ENCODE measurements around the gene ERCC4. TPM values are rescaled to one million over a fixed set of nuclear protein-coding genes. Genes with fewer than 3 reads are reported as not detected.
A peak's percentile ranks its signal among the peaks of the same experiment; 100 is the strongest.

The ERCC4 gene
- total and polyA plus RNA-seq, 4 experiments from 2014 or later = 11.5 to 15.9 (median 14.0) TPM

DNA sequence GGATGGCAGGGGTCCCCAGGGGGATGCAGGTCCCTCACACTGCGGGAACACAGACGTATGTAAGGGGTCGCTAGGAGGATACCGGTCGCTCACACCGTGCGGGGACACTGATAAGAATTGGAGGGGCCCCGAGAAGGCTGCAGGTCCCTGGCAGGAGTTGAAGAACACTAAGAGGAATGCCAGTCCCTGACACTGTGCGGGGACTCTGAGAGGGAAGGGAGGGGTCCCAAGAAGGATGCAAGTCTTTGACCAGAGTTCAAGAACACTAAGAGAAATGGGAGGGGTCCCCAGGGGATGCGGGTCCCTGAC lies 510 bp downstream of the ERCC4 start:
- Mint-ChIP-seq H3K4me1 (peaks cover 15 to 29% (median 22%) of the 10 kb centered on the region in 4 donors), H3K27me3 (no peaks in the 10 kb centered on the region), H3K4me3 (peak overlapping the region; percentile 83 to 94 (median 90)), H3K27ac (peak overlapping the region; percentile 70 to 96 (median 91)), H3K36me3 (peaks cover 7 to 15% of the 10 kb centered on the region in 2 donors), H3K9me3 (peaks cover 0 to 1% (median 0%) of the 10 kb centered on the region in 8 donors)
- ChIA-PET POLR2A (ENCODE audit: partially characterized antibody) (interaction anchor here (0.9 to 1.5 kb wide), 2 partner anchors 710 to 713 kb away, joined by 4 to 9 read pairs; partner anchors contain the start of gene PARN), CTCF (ENCODE audit: partially characterized antibody) (interaction anchor here (0.8 to 1.4 kb wide), 16 partner anchors 8 to 709 kb away, joined by 3 to 14 read pairs (median 4); partner anchors contain the start of gene PARN)
- Histone ChIP-seq H3K4me3 (ENCODE audit: low read length in 2 of 2) (peak overlapping the region; percentile 87 to 90), H3K4me1 (ENCODE audit: insufficient read depth, low read length) (peaks cover 16% of the 10 kb centered on the region), H3K27me3 (ENCODE audit: insufficient read depth, low read length) (no peaks in the 10 kb centered on the region), H3K9me3 (ENCODE audit: control insufficient read depth in 1 of 2, low read length in 2 of 2) (no peaks in the 10 kb centered on the region), H3K36me3 (ENCODE audit: insufficient read depth, low read length) (peaks cover 1% of the 10 kb centered on the region), H3K27ac (ENCODE audit: low read depth, low read length) (peak overlapping the region; percentile 90)
- DNase-seq = no peak
- intact Hi-C loops (cut with micrococcal nuclease) = loop anchor here (10.0 kb wide), 1 partner anchor 714 kb away; the partner anchor contains the start of genes BFAR and PARN

DNA sequence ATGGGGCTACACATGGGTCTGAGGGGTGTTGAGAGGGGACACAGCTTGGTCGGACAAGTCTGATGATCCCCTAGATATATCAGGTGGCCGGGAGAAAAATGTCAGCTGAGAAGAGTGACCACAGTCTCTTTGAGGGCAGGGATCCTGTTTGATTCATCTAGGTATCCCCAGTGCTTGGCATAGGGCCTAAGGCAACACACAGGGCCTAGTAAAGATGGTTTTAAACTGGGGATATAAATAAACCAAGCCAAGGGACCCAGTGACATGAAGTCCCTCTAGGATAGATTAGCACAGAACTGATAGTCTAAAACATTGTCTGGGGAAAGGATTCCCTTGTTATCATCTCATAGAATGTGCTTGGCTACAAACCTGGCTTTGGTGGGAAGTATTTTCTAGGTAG lies 1.4 kb downstream of the ERCC4 start:
- intact Hi-C loops (cut with micrococcal nuclease) = loop anchor here (10.0 kb wide), 1 partner anchor 713 kb away; the partner anchor contains the start of genes BFAR and PARN
- peaks cover 15 to 23% of the 10 kb centered on the region in 2 donors for H3K36me3 Mint-ChIP-seq
- ChIA-PET CTCF (ENCODE audit: partially characterized antibody) (interaction anchor here (1.5 kb wide), 1 partner anchor 328 kb away, joined by 6 read pairs; no protein-coding TSS in a partner anchor), POLR2A (ENCODE audit: partially characterized antibody) (no interaction called here)
- peaks cover 15 to 29% (median 22%) of the 10 kb centered on the region in 4 donors for H3K4me1 Mint-ChIP-seq
- H3K27ac Mint-ChIP-seq = peak overlapping the region; percentile 70 to 96 (median 89)
- Histone ChIP-seq H3K4me1 (ENCODE audit: insufficient read depth, low read length) (peaks cover 16% of the 10 kb centered on the region), H3K27ac (ENCODE audit: low read depth, low read length) (peak overlapping the region; percentile 90), H3K36me3 (ENCODE audit: insufficient read depth, low read length) (peaks cover 8% of the 10 kb centered on the region), H3K4me3 (ENCODE audit: low read length in 2 of 2) (no peak overlapping the region), H3K27me3 (ENCODE audit: insufficient read depth, low read length) (no peaks in the 10 kb centered on the region), H3K9me3 (ENCODE audit: control insufficient read depth in 1 of 2, low read length in 2 of 2) (no peaks in the 10 kb centered on the region)
- H3K4me3 Mint-ChIP-seq = peak overlapping the region; percentile 51 to 94 (median 88)
- DNase-seq = no peak
- no peaks in the 10 kb centered on the region for H3K27me3 Mint-ChIP-seq
- H3K9me3 Mint-ChIP-seq = peaks cover 0 to 1% (median 0%) of the 10 kb centered on the region in 8 donors

DNA sequence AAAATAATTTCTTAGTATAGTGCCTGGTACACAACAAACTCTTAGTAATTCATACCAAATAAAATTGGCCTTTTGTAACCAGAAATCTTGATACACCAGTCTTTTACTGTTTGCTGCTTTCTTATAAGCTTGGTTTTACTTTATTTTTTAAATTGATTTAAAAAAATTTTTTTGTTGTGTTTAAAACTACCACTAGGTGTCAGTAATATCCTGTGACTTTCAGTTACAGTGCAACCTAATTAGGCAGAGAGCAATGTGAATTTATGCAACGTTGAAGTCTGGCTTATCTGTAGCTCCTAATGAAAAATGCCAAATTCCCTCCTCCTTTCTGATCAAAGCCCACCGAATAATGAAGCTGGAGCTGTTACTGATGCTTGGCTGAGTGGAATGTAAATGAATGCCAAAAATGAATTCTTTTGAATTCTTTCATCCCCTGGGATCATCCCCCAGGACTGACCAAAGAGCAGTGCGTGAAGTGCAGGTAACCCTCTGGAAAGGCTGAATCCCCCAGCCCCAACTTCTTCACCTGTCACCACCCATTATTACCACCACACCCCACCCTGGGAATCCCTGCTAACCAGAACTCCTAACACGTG lies 3.8 kb downstream of the ERCC4 start:
- H3K4me1 ChIP-seq (ENCODE audit: insufficient read depth, low read length) = peaks cover 16% of the 10 kb centered on the region
- CTCF ChIA-PET (ENCODE audit: partially characterized antibody) = interaction anchor here (0.7 to 3.4 kb wide), 16 partner anchors 7 to 676 kb away, joined by 3 to 15 read pairs (median 4); no protein-coding TSS in a partner anchor
- Mint-ChIP-seq H3K27me3 (no peaks in the 10 kb centered on the region), H3K36me3 (peaks cover 27 to 29% of the 10 kb centered on the region in 2 donors), H3K4me3 (no peak overlapping the region), H3K4me1 (peaks cover 15 to 29% (median 22%) of the 10 kb centered on the region in 4 donors), H3K27ac (peak overlapping the region in 3 of 7 donors; percentile 42 to 88 (median 78)), H3K9me3 (no peaks in the 10 kb centered on the region)
- no peaks in the 10 kb centered on the region for H3K27me3 ChIP-seq (ENCODE audit: insufficient read depth, low read length)
- peaks cover 8% of the 10 kb centered on the region for H3K36me3 ChIP-seq (ENCODE audit: insufficient read depth, low read length)
- DNase-seq = peak in 4 of 5 donors; percentile 45 to 53 (median 50)
- H3K27ac ChIP-seq (ENCODE audit: low read depth, low read length) = no peak overlapping the region
- H3K4me3 ChIP-seq (ENCODE audit: low read length in 2 of 2) = no peak overlapping the region
- intact Hi-C loops (cut with micrococcal nuclease) = loop anchor here (10.0 kb wide), 1 partner anchor 711 kb away; the partner anchor contains the start of genes BFAR and PARN
- POLR2A ChIA-PET (ENCODE audit: partially characterized antibody) = no interaction called here
- no peaks in the 10 kb centered on the region for H3K9me3 ChIP-seq (ENCODE audit: control insufficient read depth in 1 of 2, low read length in 2 of 2)

DNA sequence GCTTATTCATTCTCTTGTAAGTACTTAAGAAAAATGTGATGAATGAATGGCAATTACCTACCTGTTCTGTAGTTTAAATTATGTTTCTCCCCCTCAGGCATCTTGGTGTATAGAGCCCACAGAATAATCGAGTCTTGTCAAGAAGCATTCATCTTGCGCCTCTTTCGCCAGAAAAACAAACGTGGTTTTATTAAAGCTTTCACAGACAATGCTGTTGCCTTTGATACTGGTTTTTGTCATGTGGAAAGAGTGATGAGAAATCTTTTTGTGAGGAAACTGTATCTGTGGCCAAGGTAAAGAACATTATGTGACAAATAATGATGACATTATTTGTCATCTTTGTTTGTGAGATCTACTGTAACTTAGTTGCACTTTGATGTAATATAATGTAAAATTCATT lies 6.5 kb downstream of the ERCC4 start:
- H3K27ac Mint-ChIP-seq = no peak overlapping the region
- H3K4me1 Mint-ChIP-seq = peaks cover 2 to 5% (median 4%) of the 10 kb centered on the region in 4 donors
- intact Hi-C loops (cut with micrococcal nuclease) = loop anchor here (10.0 kb wide), 1 partner anchor 708 kb away; the partner anchor contains the start of genes BFAR and PARN
- peaks cover 8% of the 10 kb centered on the region for H3K36me3 ChIP-seq (ENCODE audit: insufficient read depth, low read length)
- no peaks in the 10 kb centered on the region for H3K9me3 ChIP-seq (ENCODE audit: control insufficient read depth in 1 of 2, low read length in 2 of 2)
- H3K4me3 ChIP-seq (ENCODE audit: low read length in 2 of 2) = no peak overlapping the region
- no peaks in the 10 kb centered on the region for H3K27me3 Mint-ChIP-seq
- ChIA-PET POLR2A (ENCODE audit: partially characterized antibody) (no interaction called here), CTCF (ENCODE audit: partially characterized antibody) (no interaction called here)
- H3K4me3 Mint-ChIP-seq = no peak overlapping the region
- peaks cover 36 to 37% of the 10 kb centered on the region in 2 donors for H3K36me3 Mint-ChIP-seq
- H3K4me1 ChIP-seq (ENCODE audit: insufficient read depth, low read length) = peaks cover under 1% of the 10 kb centered on the region
- no peak for DNase-seq
- H3K9me3 Mint-ChIP-seq = no peaks in the 10 kb centered on the region
- H3K27me3 ChIP-seq (ENCODE audit: insufficient read depth, low read length) = no peaks in the 10 kb centered on the region
- no peak overlapping the region for H3K27ac ChIP-seq (ENCODE audit: low read depth, low read length)

DNA sequence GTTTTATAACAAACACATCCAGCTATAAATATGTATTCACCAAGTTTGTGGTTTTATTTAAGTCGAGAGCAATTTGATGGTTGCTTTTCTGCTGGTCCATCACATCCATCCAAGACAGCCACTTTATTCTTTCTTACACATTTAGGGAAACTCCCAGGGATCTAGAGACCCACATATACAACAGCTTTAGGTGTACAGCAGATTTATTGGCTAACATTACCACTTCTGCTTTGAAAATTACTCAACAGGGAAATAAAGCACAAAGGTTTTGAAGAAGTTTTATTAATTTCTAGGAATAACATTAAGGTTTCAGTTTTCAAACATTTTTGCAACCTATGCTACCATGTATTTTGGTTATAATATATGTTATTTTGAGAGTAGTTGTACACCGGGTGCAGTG lies 6.9 kb downstream of the ERCC4 start:
- DNase-seq = no peak
- intact Hi-C loops (cut with micrococcal nuclease) = loop anchor here (10.0 kb wide), 1 partner anchor 708 kb away; the partner anchor contains the start of genes BFAR and PARN
- CTCF ChIA-PET (ENCODE audit: partially characterized antibody) = no interaction called here
- H3K4me1 ChIP-seq (ENCODE audit: insufficient read depth, low read length) = no peaks in the 10 kb centered on the region
- peaks cover 8% of the 10 kb centered on the region for H3K36me3 ChIP-seq (ENCODE audit: insufficient read depth, low read length)
- Mint-ChIP-seq H3K9me3 (no peaks in the 10 kb centered on the region), H3K4me3 (no peak overlapping the region), H3K36me3 (peaks cover 36 to 37% of the 10 kb centered on the region in 2 donors), H3K27ac (no peak overlapping the region), H3K4me1 (peaks cover 2 to 5% (median 4%) of the 10 kb centered on the region in 4 donors), H3K27me3 (no peaks in the 10 kb centered on the region)
- POLR2A ChIA-PET (ENCODE audit: partially characterized antibody) = no interaction called here
- H3K27ac ChIP-seq (ENCODE audit: low read depth, low read length) = no peak overlapping the region
- H3K27me3 ChIP-seq (ENCODE audit: insufficient read depth, low read length) = no peaks in the 10 kb centered on the region
- no peaks in the 10 kb centered on the region for H3K9me3 ChIP-seq (ENCODE audit: control insufficient read depth in 1 of 2, low read length in 2 of 2)
- no peak overlapping the region for H3K4me3 ChIP-seq (ENCODE audit: low read length in 2 of 2)

DNA sequence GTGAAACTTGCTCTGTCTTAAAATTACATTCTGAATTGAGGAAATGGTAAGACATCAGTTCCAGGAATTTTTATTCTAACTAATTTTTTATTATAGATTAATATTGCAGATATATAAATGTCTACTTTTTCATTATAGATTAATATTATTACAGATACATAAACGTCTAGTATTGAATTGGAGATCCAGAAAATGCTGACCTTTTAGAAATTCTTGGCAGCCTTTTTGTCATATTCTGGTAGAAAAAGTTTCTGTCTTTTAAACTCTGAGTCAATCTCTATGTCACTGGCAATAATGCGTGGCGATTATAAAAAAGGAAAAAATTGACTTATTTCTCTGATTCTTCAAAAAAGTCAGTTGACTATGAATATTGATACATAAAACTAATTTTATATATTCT lies 8.7 kb downstream of the ERCC4 start:
- Histone ChIP-seq H3K9me3 (ENCODE audit: control insufficient read depth in 1 of 2, low read length in 2 of 2) (no peaks in the 10 kb centered on the region), H3K4me1 (ENCODE audit: insufficient read depth, low read length) (no peaks in the 10 kb centered on the region), H3K27ac (ENCODE audit: low read depth, low read length) (no peak overlapping the region), H3K27me3 (ENCODE audit: insufficient read depth, low read length) (no peaks in the 10 kb centered on the region), H3K4me3 (ENCODE audit: low read length in 2 of 2) (no peak overlapping the region), H3K36me3 (ENCODE audit: insufficient read depth, low read length) (peaks cover 8% of the 10 kb centered on the region)
- Mint-ChIP-seq H3K27ac (no peak overlapping the region), H3K4me1 (peaks cover 2 to 5% (median 4%) of the 10 kb centered on the region in 4 donors), H3K4me3 (no peak overlapping the region), H3K27me3 (no peaks in the 10 kb centered on the region), H3K36me3 (peaks cover 33 to 38% of the 10 kb centered on the region in 2 donors), H3K9me3 (no peaks in the 10 kb centered on the region)
- ChIA-PET POLR2A (ENCODE audit: partially characterized antibody) (no interaction called here), CTCF (ENCODE audit: partially characterized antibody) (interaction anchor here (1.0 kb wide), 1 partner anchor 9 kb away, joined by 7 read pairs; the partner anchor contains the start of gene ERCC4)
- intact Hi-C loops (cut with micrococcal nuclease) = loop anchor here (10.0 kb wide), 1 partner anchor 706 kb away; the partner anchor contains the start of genes BFAR and PARN
- no peak for DNase-seq

DNA sequence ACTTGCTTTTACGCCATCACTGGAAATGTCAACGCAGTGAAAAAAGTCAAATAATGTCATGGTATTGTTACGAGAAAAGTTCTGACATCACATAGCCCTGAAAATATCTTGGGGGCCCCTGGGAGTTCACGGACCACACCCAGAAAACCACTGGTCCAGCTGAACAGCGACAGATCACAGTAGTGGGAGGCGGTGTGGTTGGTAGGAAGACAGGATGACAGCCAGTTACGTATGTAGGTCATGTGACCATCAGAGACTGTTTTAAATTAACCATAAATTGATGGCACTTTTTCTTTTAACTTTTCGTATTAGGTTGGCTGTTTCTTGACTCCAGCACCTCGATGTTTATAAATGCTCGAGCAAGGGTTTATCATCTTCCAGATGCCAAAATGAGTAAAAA lies 11.9 kb downstream of the ERCC4 start:
- intact Hi-C loops (cut with micrococcal nuclease) = no loop called here
- Histone ChIP-seq H3K4me1 (ENCODE audit: insufficient read depth, low read length) (no peaks in the 10 kb centered on the region), H3K36me3 (ENCODE audit: insufficient read depth, low read length) (peaks cover 6% of the 10 kb centered on the region), H3K27me3 (ENCODE audit: insufficient read depth, low read length) (no peaks in the 10 kb centered on the region), H3K4me3 (ENCODE audit: low read length in 2 of 2) (no peak overlapping the region), H3K27ac (ENCODE audit: low read depth, low read length) (no peak overlapping the region), H3K9me3 (ENCODE audit: control insufficient read depth in 1 of 2, low read length in 2 of 2) (no peaks in the 10 kb centered on the region)
- POLR2A ChIA-PET (ENCODE audit: partially characterized antibody) = no interaction called here
- Mint-ChIP-seq H3K36me3 (peaks cover 38 to 45% of the 10 kb centered on the region in 2 donors), H3K27me3 (no peaks in the 10 kb centered on the region), H3K27ac (no peak overlapping the region), H3K4me3 (no peak overlapping the region), H3K4me1 (peaks cover 0 to 4% (median 2%) of the 10 kb centered on the region in 4 donors), H3K9me3 (no peaks in the 10 kb centered on the region)
- DNase-seq = peak in 2 of 5 donors; percentile 17 to 28
- CTCF ChIA-PET (ENCODE audit: partially characterized antibody) = interaction anchor here (1.2 to 3.0 kb wide), 2 partner anchors 8 to 9 kb away, joined by 3 to 15 read pairs; no protein-coding TSS in a partner anchor
